HG02943 (cell line): ENCODE data around the gene EI24.
"Not testable (repeated sequence)": the region's sequence is repeated elsewhere in the genome, so short reads cannot be mapped to it uniquely, and the experiment has no call there.

Experiments
- ATAC-seq: cut with Tn5 transposase; IDR thresholded peaks from one replicate; pipeline ENCODE4 v1.9.1; 2021; ENCODE audit warnings: mild to moderate bottlenecking, low read depth, moderate library complexity; ENCODE audit not compliant: unreplicated experiment

The EI24 gene

DNA sequence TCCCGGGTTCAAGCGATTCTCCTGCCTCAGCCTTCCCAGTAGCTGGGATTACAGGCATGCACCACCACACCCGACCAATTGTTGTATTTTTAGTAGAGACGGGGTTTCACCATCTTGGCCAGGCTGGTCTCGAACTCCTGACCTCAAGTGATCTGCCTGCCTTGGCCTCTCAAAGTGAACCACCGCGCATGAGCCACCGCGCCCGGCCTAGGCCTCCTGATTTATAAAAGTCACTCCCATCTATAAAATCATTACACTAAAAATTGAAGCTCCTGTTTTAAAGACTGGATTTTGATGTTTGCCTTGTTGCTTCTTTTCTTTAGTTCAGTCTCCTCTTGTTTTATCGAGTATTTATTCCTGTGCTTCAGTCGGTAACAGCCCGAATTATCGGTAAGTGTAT lies 7.9 kb downstream of the EI24 start:
- not testable (repeated sequence) for ATAC-seq

DNA sequence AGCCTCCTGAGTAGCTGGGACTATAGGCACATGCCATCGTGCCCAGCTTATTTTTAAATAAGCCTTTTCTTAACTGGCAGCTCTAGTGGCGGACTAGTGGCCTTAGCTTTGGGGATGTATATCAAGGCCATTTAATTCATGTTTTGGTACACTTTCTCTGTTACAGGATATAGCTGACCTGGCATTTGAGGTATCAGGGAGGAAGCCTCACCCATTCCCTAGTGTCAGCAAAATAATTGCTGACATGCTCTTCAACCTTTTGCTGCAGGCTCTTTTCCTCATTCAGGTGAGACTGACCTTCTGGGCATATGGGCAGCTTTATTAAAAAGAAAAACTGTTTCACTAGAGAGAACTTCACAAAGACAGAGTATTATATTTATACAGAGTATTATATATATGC lies 9.5 kb downstream of the EI24 start:
- ATAC-seq, result no peak

DNA sequence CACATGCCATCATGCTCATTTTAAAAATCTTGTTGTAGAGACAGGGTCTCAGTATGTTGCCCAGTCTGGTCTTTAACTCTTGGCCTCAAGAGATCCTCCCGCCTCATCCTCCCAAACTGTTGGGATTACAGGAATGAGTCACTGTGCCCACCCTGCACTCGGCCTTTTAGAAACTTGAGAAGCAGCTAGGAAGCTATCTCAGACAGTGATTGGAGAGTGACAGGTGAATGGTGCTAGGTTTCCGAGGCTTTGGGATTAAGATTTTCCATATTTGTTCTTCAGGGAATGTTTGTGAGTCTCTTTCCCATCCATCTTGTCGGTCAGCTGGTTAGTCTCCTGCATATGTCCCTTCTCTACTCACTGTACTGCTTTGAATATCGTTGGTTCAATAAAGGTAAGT lies 10.5 kb downstream of the EI24 start:
- no peak for ATAC-seq

DNA sequence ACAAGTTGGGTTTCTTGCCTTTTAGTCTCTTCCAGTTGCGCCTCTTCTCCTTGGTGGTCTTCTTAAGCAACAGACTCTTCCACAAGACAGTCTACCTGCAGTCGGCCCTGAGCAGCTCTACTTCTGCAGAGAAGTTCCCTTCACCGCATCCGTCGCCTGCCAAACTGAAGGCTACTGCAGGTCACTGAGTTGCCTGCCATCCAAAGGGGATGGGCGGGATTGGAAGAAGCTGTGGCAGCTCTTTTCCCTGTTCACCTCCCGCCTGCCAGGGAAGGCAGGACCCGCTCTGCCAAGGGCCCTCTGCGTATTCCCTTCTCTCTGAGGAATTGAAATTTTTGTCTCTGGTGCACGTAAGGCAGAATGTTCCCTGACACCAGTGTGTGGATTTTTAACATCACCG lies 14.2 kb downstream of the EI24 start:
- no peak for ATAC-seq

DNA sequence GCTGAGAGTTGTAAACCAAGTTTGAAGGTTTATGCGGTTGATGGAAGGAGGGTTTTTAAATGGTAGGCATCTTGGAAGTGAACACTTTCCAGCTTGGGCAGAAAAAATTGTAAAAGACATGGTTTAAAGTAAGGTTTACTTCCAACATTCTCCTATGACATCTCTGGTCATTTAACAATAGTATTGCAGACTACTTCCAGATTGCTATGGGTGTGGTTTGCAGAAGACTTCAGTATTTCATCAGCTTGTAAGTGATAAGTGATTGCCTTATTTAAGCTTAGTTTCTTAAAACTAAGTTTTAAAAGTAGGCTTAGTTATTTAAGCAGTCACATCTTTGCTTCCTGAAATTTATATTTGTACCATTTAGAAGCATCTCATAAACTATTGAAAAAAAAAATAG lies 16.2 kb downstream of the EI24 start:
- ATAC-seq, result no peak

DNA sequence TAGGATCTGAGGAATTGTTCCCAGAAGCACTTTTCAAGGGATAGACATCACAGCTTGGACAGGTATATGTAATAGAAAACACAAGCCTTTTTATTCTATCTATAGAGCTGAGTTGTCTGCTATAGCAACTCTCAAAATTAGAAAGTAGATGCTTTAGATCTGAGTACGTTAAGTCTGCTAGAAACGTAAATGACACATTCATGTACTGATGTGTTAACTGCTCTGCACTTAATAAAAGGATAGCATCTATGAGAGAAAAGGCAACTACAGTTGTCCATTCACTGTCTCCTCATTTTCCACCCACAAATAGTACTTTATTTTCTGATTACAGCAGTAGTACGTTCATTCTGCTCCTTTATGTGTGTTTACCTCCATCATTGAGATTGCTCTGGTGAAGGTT lies 17.3 kb downstream of the EI24 start:
- ATAC-seq, result no peak

DNA sequence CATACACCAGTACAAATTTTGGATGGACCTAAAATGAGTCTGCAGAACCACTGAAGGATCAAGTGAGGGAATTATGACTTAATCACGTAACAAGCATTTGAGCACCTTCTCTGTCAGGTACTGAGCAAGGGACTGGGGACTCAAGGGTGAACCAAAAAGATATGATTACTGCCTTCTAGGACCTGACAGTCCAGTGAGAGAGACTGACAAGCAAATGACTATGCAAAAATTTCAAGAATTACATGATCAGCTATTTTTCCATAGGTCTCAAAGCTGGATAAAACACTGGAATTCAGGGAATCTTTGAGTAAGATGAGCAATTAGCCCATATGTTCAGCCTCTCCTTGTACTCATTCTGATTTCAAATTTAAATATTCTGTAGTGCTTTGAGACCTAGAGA lies 18.2 kb downstream of the EI24 start:
- ATAC-seq, result no peak

DNA sequence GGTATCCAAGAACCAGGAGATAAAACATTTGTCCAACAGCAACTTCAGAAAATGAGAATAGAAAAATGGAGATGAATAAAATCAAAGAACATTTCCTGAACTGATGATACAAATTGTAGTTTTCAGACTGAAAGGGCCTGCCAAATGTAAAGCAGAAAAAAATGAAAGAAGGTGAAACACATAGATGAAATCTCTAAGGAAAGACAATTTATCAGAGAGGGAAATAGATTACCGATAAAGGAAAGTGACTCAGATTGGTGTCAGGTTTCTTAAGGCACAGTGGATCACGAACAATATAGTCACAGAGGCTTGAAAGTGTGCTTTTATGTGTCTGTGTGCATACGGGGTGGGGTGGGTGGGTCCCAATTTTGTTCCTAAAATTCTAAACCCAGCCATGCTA lies 19.2 kb downstream of the EI24 start:
- ATAC-seq, result no peak

DNA sequence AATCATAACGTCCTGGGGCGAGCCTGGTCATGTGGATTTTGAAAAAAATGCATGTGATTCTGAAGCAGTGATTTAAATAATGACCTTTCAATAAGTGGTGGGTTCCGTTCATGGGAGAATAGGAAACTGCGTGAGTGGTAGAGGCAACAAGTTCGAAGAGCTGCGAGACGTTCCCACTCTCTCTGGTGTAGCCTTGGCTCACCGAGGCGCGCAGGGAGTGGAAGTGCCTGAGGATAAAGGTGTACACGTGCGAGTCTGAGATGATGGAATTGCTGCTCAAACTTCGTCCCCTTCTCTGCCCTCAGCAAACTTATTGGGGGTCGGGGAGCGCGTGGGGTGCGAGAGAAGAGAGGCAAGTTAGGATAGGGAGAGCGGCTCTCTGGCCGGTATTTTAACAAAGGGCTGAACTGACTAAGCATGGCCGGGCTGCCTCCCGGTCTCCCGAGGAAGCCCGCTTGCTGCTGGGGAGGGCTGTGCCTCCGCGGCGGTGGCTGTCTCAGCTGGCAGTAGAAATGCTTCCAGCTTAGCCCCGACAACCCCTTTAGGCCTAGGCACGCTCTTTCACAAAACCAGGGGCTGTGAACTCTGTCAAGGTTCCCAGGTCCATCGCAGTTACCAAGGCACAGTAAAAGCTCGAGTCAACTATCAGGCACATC lies 22.5 kb downstream of the EI24 start:
- ATAC-seq, result peak; percentile 17

DNA sequence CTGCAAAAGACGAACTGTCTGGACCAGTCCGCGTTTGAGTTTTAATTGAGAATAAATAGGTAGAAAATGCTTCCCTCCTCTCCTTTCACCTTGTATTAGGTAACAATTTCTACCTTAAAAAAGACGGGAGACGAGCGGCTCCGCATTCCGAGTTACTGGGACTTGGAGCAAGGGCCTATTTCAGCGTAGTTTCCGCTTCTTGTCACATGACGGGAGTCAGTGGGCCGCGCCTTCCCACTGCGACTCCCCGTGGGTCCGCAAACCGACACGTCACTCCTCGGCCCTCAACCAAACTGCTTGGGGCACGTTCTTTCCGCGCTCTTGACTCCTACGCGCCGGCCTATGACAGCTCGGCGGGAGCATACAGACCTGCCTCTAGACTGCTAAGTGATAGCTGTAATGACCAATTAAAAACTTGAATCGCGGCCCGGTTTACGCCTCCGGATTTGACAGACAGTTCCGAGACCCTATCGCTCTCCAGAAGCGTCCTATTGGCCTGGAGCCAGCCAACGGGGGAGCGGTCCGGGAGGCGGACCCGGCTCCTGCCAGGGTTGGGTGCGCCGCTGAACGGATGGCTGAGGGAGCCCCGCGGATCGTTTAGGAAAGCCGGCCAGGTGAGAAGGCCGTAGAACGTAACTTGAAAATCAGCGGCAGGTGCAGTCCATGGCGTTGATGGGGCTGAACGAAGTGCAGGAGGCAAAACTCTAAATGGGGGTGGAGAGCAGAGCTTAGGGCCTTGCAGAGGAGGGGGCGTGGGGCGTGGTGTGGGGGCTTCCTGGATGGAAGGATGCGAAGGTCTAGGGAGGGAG lies 23.2 kb downstream of the EI24 start, which contains the start of gene STT3A:
TSS of gene STT3A (plus strand) at position 548 of the 809 bp plus-strand sequence. CDS start 3,064 bp downstream, outside the sequence.
- ATAC-seq, result peak; percentile 98

DNA sequence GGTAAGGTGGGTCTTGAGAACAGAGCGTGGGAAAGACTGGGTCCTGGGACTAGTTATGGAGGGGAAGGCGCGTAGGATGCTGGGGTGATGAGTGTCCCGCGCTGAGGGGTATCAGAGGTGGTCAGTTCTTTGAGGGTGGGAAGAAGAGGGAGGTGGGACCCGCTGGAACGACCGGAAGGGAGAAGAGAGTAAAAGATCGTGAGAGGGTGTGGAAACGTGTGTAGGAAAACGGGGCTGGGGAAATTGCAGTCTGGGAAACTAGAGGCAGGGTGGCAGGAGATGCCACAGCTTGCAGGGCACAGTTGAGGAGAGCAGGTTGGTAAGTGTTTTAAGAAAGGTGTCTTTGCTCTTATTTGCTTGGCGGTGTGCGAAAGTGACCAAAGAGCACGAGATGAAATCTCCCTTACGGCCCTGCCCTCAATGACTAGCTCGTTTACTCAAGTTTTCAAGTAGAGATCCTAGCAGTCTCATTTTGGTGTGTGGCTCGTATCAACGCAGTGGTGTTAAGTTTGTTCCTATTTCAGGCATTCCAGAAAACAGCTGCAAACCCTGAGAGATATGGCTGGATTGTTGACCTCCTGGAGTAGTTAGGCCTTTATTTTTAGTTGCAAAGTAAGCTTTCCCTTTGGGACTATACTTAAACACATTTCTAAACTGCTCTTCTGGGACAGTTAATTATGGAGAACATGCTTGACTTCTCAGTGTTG lies 24.0 kb downstream of the EI24 start:
- ATAC-seq, result no peak

DNA sequence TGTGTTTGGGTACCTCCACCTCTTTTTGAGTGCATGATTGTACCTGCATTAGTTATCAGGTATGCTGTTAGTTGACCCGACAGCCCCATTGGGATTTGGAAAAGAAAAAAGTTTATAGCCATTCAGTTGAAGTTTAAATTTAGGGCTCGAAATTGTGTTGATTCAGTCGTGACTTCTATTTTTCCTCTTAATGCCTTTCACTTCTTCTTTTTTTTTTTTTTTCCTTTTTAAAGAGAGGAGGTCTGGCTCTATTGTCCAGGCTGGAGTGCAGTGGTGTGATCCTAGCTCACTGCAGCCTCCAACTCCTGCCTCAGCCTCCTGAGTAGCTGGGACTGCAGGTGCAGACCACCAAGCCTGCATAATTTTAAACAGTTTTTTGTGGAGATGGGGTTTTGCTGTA lies 25.7 kb downstream of the EI24 start:
- ATAC-seq, result no peak

DNA sequence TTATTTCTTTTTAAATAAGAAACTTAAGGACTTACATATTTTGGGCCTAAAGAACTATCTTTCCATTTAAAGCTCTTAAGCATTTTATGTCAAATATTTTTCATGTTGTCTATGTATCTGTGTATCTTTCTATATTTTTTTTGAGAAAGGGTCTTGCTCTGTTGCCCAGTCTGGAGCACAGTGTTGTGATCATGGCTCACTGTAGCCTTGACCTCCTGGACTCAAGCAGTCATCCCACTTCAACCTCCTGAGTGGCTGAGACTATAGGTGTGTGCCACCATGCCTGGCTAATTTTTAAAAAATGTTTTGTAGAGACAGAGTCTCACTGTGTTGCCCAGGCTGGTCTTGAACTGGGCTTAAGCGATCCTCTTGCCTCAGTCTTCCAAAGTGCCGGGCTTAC lies 31.4 kb downstream of the EI24 start:
- no peak for ATAC-seq

DNA sequence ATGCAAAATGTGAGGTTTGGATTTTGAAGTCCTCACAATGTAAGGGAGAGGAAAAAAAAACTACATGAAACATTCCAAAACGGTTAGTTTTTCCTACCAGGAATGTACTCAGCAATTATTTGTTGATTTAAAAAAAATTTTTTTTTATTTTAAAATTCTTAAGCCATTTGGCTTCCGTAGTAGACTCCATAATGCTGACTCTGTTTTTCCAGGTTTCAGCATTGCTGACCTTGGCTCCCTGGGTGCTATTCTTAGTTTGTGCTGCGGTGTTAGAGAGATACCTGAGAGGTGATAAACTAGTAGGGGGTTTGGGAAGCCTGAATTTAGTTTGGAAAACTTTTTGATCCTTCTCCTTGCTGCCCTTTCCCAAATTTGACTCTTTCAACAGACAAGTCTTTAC lies 33.9 kb downstream of the EI24 start:
- ATAC-seq, result no peak

DNA sequence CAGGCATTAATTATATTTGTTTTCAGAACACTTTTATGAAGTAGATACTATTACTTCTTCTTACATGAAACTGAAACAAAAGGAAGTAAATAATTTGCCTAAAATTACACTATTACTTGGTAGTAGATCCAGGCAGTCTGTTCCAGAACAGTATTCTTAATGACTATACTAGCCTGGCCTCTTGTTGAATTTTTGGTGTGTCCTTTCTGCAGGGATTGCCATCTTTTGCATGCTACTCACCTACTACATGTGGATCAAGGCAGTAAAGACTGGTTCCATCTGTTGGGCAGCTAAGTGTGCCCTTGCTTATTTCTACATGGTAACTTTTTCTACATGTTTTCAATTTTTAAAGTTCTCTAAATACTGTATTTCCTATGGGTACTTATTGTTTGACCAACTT lies 36.1 kb downstream of the EI24 start:
- ATAC-seq, result no peak

DNA sequence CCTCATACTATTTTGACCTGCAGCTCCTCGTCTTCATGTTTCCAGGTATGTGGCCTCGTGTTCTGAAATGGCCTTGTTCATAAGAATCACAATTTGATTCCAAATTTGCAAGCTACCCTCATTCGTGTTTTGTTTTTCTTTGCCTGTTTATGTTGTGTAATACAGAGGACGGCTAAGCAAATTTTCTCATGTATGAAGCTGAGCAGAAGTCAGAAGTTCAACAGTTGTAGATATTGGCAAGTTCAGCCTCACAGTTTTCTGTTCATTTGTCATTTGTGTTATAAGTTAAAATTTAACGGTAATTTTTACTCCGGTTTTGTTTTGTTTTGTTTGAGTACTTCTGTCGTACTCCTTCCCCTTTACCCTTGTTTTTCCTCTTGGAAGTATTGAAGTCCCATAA lies 40.3 kb downstream of the EI24 start:
- ATAC-seq, result no peak

DNA sequence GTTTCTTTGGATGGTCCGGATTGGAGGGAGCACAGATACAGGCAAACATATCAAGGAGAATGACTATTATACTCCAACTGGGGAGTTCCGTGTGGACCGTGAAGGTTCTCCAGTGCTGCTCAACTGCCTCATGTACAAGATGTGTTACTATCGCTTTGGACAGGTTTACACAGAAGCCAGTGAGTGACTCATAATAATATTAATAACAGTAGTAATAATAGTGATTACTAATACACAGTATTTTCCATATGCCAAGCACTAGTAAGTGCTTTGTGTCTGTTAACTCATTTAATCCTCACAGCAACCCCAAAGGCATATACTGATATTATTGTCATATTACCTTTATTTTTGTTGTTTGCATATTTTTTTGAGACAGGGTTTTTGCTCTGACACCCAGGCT lies 49.1 kb downstream of the EI24 start:
- no peak for ATAC-seq

DNA sequence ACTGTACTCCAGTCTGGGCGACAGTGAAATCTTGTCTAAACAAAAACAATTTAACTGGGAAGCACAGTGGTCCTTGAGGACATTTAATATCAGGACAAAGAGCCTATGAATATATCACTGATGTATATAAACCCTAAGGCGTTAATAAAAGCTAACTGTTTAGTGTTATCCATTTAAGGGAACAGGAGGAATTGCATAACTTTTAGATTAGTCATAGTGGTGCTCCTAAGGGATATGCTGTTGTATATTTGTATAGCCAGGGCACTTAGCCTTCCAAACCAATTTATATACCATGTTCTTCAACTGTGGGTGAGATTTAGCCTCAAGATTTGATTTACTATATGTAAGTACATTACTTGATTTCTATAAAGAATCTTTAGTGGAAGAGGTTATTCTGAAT lies 52.7 kb downstream of the EI24 start:
- ATAC-seq, result no peak

DNA sequence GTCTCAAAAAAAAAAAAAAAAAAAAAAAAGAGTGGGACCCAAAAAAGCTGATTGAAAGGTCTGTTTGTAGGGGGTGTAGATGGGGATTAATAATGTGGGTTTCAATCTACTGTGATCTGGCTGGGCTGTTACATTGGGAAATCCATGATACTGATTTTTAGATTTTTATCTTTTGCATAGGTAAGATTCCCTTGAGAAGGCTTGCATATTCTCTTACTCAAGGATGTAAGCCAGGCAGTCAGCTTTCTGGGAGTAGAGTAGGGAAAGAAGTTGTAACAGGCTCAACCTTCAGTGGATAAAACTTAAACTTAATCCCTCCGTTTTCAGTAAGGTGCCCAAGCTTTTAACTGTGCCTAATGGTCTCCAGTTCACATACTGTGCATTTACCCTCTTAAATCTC lies 53.8 kb downstream of the EI24 start:
- no peak for ATAC-seq

DNA sequence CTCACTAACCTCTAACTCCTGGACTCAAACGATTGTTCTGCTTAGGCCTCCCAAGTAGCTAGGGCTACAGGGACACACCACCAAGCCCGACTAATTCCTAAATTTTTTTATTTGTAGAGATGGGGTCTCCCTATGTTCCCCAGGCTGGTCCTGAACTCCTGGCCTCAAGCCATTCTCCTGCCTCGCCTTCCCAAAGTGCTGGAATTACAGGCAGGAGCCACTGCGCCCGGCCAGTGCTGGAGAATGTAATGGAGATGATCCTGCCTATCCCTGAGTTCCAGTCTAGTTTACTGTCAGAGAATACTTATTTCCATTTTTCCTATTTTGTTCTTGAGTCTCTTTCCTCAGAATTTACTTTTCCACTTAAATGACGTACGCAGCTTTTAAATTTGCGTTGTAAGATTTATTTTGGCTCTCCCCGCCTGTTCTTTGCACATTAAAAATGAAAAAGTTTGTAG lies 55.5 kb downstream of the EI24 start, which contains the start of gene CHEK1:
TSS of gene CHEK1 (plus strand) at position 408 of the 458 bp plus-strand sequence. CDS start 1,606 bp downstream, outside the sequence.
- ATAC-seq, result no peak

DNA sequence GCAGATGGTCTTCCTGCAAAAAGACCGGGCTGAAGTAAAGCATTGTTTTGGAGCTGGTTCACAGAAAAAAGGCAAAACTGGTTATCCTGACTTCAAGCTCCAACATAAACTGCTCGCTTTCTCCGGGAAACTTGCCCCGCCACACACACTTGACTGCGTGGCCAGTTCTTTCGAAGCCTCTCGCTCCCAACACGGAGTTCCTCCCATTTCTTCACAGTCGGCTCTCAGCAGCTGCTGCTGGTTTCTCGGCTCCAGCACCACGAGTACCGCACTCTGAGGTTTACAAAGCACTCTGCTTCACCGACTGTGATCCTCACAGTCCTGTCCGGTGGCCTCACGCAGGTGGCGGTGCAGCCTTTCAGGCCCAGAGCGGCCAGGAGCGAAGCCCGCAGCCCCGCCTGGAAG lies 56.0 kb downstream of the EI24 start:
- ATAC-seq, result peak; percentile 9
